Activated CD4-positive, alpha-beta memory T cell treated with anti-CD3 and anti-CD28 coated beads for 36 hours (primary cell): ENCODE data around the gene RHOBTB1. TPM values are rescaled to one million over a fixed set of nuclear protein-coding genes. Genes with fewer than 3 reads are reported as not detected.

Experiments used
- CTCF ChIA-PET: fragments of 350-600 bp; sonication (Branson Sonifier 250); formaldehyde crosslinking; loops from one replicate; lab custom pipeline; 2021; ENCODE audit warnings: antibody characterized with exemption, inconsistent platforms; lab: Charles Lee
- POLR2A ChIA-PET: fragments of 350-600 bp; sonication (Branson Sonifier 250); formaldehyde crosslinking; loops from one replicate; lab custom pipeline; 2021; ENCODE audit warnings: antibody characterized with exemption; lab: Charles Lee
- DNase-seq: peaks from one replicate; pipeline ENCODE4 v3.0.0-alpha.2; 2020
- H3K27ac Mint-ChIP-seq: one replicate; pipeline ENCODE4 v1.8.0; 2021; ENCODE audit warnings: mixed read lengths
- H3K27me3 Mint-ChIP-seq: one replicate; pipeline ENCODE4 v1.8.0; 2021; ENCODE audit warnings: mixed read lengths
- H3K36me3 Mint-ChIP-seq: one replicate; pipeline ENCODE4 v1.8.0; 2021; ENCODE audit warnings: mixed read lengths
- H3K4me1 Mint-ChIP-seq: one replicate; pipeline ENCODE4 v1.8.0; 2021; ENCODE audit warnings: low read depth, mixed read lengths
- H3K4me3 Mint-ChIP-seq: one replicate; pipeline ENCODE4 v1.8.0; 2021; ENCODE audit warnings: mild to moderate bottlenecking, mixed read lengths
- H3K9me3 Mint-ChIP-seq: one replicate; pipeline ENCODE4 v1.8.0; 2021; ENCODE audit warnings: mixed read lengths
- intact Hi-C: fragments of 100-400 bp; cut with micrococcal nuclease; formaldehyde crosslinking; loops from one replicate; pipeline ENCODE4 v1.15.1; 2023
- total RNA-seq, 2 experiments: library from RNA; stranded (reverse); gene quantifications; one replicate each; pipeline ENCODE4 v1.2.3, GENCODE V29; 2021

The RHOBTB1 gene
- total RNA-seq, 2 experiments from 2014 or later = not detected

GRCh38 chr10:60868946-60869345, 75.0 kb downstream of the RHOBTB1 start:
- no peak for DNase-seq
- Mint-ChIP-seq H3K4me1 (no peaks in the 10 kb centered on the region), H3K4me3 (no peak overlapping the region), H3K27ac (no peak overlapping the region), H3K36me3 (no peaks in the 10 kb centered on the region), H3K9me3 (no peaks in the 10 kb centered on the region), H3K27me3 (peaks cover 8% of the 10 kb centered on the region)
- ChIA-PET POLR2A (no interaction called here), CTCF (interaction anchor here (0.8 to 1.0 kb wide), 2 partner anchors 163 to 414 kb away, joined by 3 read pairs; no protein-coding TSS in a partner anchor)
- intact Hi-C loops = no loop called here

GRCh38 chr10:60865198-60865783, 78.7 kb downstream of the RHOBTB1 start:
- Mint-ChIP-seq H3K4me3 (no peak overlapping the region), H3K27me3 (peaks cover 11% of the 10 kb centered on the region), H3K36me3 (no peaks in the 10 kb centered on the region), H3K4me1 (no peaks in the 10 kb centered on the region), H3K9me3 (no peaks in the 10 kb centered on the region), H3K27ac (no peak overlapping the region)
- ChIA-PET CTCF (no interaction called here), POLR2A (no interaction called here)
- DNase-seq = no peak
- intact Hi-C loops = no loop called here

DNA sequence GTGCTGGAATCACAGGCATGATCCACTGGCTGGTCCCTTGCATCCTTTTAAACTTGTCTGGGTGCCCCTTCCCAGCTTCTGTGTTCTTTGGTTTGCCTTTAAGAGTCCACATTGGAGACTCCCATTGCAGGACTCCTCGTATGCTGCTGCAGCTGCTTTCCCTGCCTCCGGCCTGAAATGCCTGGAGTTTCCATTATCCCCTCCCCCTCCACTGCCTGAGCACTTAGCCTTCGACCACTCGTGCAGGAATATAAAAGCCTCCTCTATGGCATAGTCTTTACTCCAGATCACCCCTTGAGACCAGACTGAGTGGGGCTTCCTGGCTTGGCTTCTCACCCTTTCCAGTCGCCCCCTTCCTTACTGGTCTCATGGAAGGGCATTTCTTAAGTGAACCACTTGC, 80.2 kb downstream of the RHOBTB1 start:
- Mint-ChIP-seq H3K36me3 (no peaks in the 10 kb centered on the region), H3K9me3 (no peaks in the 10 kb centered on the region), H3K27me3 (peaks cover 11% of the 10 kb centered on the region), H3K27ac (no peak overlapping the region), H3K4me3 (no peak overlapping the region), H3K4me1 (no peaks in the 10 kb centered on the region)
- ChIA-PET CTCF (no interaction called here), POLR2A (no interaction called here)
- intact Hi-C loops = no loop called here
- no peak for DNase-seq

- Mint-ChIP-seq H3K27ac (no peak overlapping the region), H3K4me3 (no peak overlapping the region), H3K9me3 (no peaks in the 10 kb centered on the region), H3K36me3 (no peaks in the 10 kb centered on the region), H3K27me3 (peaks cover 11% of the 10 kb centered on the region), H3K4me1 (no peaks in the 10 kb centered on the region)
- DNase-seq = no peak
- ChIA-PET POLR2A (no interaction called here), CTCF (no interaction called here)
- intact Hi-C loops = no loop called here
These were observed 81.5 kb downstream of the RHOBTB1 start for GRCh38 chr10:60862517-60862916.

DNA sequence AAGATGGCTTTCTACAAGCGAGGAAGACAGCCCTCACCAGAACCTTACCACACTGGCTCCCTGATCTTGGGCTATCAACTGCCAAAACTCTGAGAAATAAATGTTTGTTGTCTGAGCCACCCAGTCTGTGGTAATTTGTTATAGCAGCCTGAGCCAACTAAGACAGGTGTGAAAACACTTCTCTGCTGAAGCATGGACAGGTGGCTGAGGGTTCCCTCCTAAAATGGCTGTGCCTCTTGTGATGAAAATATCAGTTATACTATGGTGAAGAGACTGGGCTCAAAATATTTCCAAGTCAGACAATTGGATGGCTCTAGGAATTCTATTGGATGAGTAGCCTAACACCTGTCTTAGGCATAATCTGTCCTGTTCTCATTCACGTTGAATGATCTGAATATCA, 87.6 kb downstream of the RHOBTB1 start:
- Mint-ChIP-seq H3K27ac (no peak overlapping the region), H3K4me3 (no peak overlapping the region), H3K4me1 (no peaks in the 10 kb centered on the region), H3K27me3 (peaks cover 2% of the 10 kb centered on the region), H3K9me3 (peaks cover 4% of the 10 kb centered on the region), H3K36me3 (no peaks in the 10 kb centered on the region)
- ChIA-PET CTCF (no interaction called here), POLR2A (no interaction called here)
- no peak for DNase-seq
- intact Hi-C loops = no loop called here

DNA sequence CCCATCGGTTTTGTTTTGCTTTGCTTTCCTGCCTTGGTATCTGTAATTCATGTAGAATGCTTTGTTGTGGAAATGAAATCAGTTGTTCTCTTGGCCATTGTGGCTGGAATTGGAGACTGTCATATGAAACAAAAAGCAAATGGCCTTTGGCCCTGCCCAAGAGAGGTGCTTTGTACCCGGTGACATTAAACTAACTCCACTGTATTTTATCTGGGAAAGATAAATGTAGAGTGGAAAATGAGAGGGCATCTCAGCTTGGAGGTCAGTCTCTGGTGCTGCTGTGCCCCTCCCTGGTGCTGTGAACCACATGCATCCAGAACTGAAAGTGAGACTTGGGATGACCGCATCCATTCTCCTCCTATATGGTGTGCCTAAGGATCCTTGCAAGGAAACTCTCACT, 90.3 kb downstream of the RHOBTB1 start:
- Mint-ChIP-seq H3K4me3 (no peak overlapping the region), H3K27ac (no peak overlapping the region), H3K9me3 (peaks cover 4% of the 10 kb centered on the region), H3K27me3 (peaks cover 3% of the 10 kb centered on the region), H3K4me1 (no peaks in the 10 kb centered on the region), H3K36me3 (no peaks in the 10 kb centered on the region)
- ChIA-PET POLR2A (no interaction called here), CTCF (no interaction called here)
- no peak for DNase-seq
- intact Hi-C loops = no loop called here

- Mint-ChIP-seq H3K36me3 (no peaks in the 10 kb centered on the region), H3K27ac (no peak overlapping the region), H3K4me3 (no peak overlapping the region), H3K4me1 (no peaks in the 10 kb centered on the region), H3K9me3 (peaks cover 4% of the 10 kb centered on the region), H3K27me3 (peaks cover 1% of the 10 kb centered on the region)
- CTCF ChIA-PET = no interaction called here
- no peak for DNase-seq
- intact Hi-C loops = no loop called here
- POLR2A ChIA-PET = no interaction called here
These were observed 90.9 kb downstream of the RHOBTB1 start for GRCh38 chr10:60853107-60853506.

DNA sequence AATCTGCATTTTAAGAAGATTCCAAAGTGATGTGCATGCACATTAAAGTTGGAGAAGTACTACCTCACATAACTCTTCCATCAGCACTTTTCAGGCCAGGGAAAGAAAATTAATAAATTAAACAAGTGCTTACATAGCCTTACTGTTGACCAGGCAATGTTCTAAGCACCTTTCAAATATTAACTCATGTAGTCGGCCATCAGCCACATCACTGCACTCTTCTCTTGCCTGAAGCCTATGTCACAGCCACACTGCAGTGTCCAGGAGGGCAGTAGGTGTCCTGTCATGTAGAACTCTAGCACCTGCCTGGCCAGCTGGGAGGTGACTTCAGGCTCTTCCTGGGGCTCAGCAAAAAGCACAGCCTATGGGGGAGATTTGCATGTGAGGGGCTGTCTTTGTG, 94.2 kb downstream of the RHOBTB1 start:
- H3K4me1 Mint-ChIP-seq = no peaks in the 10 kb centered on the region
- no peaks in the 10 kb centered on the region for H3K9me3 Mint-ChIP-seq
- DNase-seq = no peak
- ChIA-PET POLR2A (no interaction called here), CTCF (no interaction called here)
- H3K4me3 Mint-ChIP-seq = no peak overlapping the region
- H3K36me3 Mint-ChIP-seq = no peaks in the 10 kb centered on the region
- no peak overlapping the region for H3K27ac Mint-ChIP-seq
- intact Hi-C loops = no loop called here
- peaks cover 4% of the 10 kb centered on the region for H3K27me3 Mint-ChIP-seq

GRCh38 chr10:60849217-60849616, 94.8 kb downstream of the RHOBTB1 start:
- Mint-ChIP-seq H3K4me1 (no peaks in the 10 kb centered on the region), H3K27ac (no peak overlapping the region), H3K27me3 (peaks cover 4% of the 10 kb centered on the region), H3K9me3 (no peaks in the 10 kb centered on the region), H3K36me3 (no peaks in the 10 kb centered on the region), H3K4me3 (no peak overlapping the region)
- CTCF ChIA-PET = no interaction called here
- POLR2A ChIA-PET = no interaction called here
- intact Hi-C loops = no loop called here
- no peak for DNase-seq

DNA sequence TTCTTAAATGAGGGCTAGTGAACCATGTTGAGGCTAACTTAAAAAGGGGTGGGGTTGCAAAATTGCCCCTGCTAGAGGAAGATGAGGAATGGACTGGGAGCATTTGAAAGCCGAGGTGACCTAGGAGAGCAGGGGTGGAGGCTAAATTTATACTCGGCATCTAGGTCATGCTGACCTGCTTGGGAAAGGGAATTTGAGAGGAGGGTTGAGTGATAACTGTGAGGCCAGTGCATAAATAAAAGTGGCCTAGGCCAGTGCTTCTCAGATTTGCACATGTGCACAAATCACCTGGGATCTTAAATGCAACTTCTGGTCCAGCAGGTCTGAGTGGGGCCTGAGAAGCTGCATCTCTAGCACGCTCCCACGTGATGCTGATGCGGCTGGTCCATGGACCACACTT, 95.3 kb downstream of the RHOBTB1 start:
- H3K27ac Mint-ChIP-seq = no peak overlapping the region
- H3K36me3 Mint-ChIP-seq = no peaks in the 10 kb centered on the region
- CTCF ChIA-PET = no interaction called here

GRCh38 chr10:60848126-60848525, 95.9 kb downstream of the RHOBTB1 start:
- no peak overlapping the region for H3K4me3 Mint-ChIP-seq
- intact Hi-C loops = no loop called here
- H3K27ac Mint-ChIP-seq = no peak overlapping the region
- H3K9me3 Mint-ChIP-seq = no peaks in the 10 kb centered on the region
- no peaks in the 10 kb centered on the region for H3K36me3 Mint-ChIP-seq
- H3K27me3 Mint-ChIP-seq = peaks cover 8% of the 10 kb centered on the region
- ChIA-PET POLR2A (no interaction called here), CTCF (no interaction called here)
- no peak for DNase-seq
- H3K4me1 Mint-ChIP-seq = no peaks in the 10 kb centered on the region

More for the DNA sequence above, 95.3 kb downstream of the RHOBTB1 start:
- DNase-seq = no peak
- Mint-ChIP-seq H3K9me3 (no peaks in the 10 kb centered on the region), H3K4me3 (no peak overlapping the region), H3K4me1 (no peaks in the 10 kb centered on the region), H3K27me3 (peaks cover 8% of the 10 kb centered on the region)
- POLR2A ChIA-PET = no interaction called here
- intact Hi-C loops = no loop called here

GRCh38 chr10:60846173-60846572, 97.8 kb downstream of the RHOBTB1 start:
- Mint-ChIP-seq H3K27ac (no peak overlapping the region), H3K4me3 (no peak overlapping the region), H3K27me3 (peaks cover 8% of the 10 kb centered on the region), H3K4me1 (no peaks in the 10 kb centered on the region), H3K9me3 (no peaks in the 10 kb centered on the region), H3K36me3 (no peaks in the 10 kb centered on the region)
- POLR2A ChIA-PET = no interaction called here
- CTCF ChIA-PET = no interaction called here
- DNase-seq = no peak
- intact Hi-C loops = no loop called here

DNA sequence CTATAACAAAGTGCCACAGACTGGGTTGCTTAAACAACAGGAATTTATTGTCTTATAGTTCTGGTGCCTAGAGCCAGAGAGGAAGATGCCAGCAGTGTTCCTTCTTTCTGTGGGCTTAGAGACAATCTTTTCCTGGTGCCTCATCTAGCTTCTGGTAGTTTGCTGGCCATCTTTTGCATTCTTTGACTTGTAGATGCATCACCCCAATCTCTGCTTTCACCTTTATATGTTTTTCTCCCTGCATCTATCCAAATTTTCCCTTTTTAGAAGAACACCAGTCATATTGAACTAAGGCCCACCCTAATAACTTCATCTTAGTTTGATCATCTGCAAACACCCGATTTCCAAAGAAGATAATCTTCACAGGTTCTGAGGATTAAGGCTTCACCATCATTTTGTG, 98.9 kb downstream of the RHOBTB1 start:
- H3K4me3 Mint-ChIP-seq = no peak overlapping the region
- no peaks in the 10 kb centered on the region for H3K4me1 Mint-ChIP-seq
- no peak overlapping the region for H3K27ac Mint-ChIP-seq
- no peak for DNase-seq
- ChIA-PET CTCF (no interaction called here), POLR2A (no interaction called here)
- intact Hi-C loops = no loop called here
- peaks cover 6% of the 10 kb centered on the region for H3K27me3 Mint-ChIP-seq
- no peaks in the 10 kb centered on the region for H3K9me3 Mint-ChIP-seq
- no peaks in the 10 kb centered on the region for H3K36me3 Mint-ChIP-seq
